Liver (tissue), 3 donors: ENCODE data around the gene HSD17B8.

Source experiments
- GABPA ChIP-seq, 2 donors: IDR thresholded peaks in 1 of 2; conservative IDR thresholded peaks in 1 of 2; 2 replicates each; pipeline ENCODE4 v1.6.1; 2016; ENCODE audit warnings: antibody characterized with exemption in 2 of 2, mild to moderate bottlenecking in 1 of 2, moderate library complexity in 1 of 2
- YY1 ChIP-seq: IDR thresholded peaks from 2 replicates; pipeline ENCODE4 v1.6.1; 2016; ENCODE audit warnings: antibody characterized with exemption, mild to moderate bottlenecking
- TF ChIP-seq, protein P1 (sequence below): fragments of 150-350 bp; IDR thresholded peaks from 2 replicates; pipeline ENCODE4 v1.5.1; 2017; ENCODE audit warnings: improper control_type of control experiment, low read depth, low read length; ENCODE audit not compliant: missing input control
- donor health status: healthy.
- donor health status: healthy.

DNA sequence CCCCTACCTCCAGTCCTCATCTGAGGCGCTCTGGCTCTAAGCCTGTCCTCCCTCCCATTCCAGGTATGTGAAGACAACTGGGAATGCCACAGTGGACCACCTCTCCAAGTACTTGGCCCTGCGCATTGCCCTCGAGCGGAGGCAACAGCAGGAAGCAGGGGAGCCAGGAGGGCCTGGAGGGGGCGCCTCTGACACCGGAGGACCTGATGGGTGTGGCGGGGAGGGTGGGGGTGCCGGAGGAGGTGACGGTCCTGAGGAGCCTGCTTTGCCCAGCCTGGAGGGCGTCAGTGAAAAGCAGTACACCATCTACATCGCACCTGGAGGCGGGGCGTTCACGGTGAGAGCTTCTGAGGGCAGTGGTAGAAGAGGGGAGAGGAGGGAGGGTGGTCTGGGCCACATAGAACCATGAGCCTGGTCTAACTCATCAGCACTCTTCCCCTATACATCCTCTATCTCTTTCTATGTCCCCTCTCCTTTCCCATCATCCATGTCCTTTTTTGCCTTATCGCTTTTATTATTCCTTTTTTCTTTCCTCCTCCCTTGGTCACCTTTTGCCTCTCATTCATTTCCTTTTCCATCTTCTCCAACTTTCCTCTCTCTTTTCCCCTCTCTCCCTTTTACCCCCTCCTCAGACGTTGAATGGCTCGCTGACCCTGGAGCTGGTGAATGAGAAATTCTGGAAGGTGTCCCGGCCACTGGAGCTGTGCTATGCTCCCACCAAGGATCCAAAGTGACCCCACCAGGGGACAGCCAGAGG lies 7.4 kb downstream of the HSD17B8 start:
- TF ChIP-seq, protein P1, sequence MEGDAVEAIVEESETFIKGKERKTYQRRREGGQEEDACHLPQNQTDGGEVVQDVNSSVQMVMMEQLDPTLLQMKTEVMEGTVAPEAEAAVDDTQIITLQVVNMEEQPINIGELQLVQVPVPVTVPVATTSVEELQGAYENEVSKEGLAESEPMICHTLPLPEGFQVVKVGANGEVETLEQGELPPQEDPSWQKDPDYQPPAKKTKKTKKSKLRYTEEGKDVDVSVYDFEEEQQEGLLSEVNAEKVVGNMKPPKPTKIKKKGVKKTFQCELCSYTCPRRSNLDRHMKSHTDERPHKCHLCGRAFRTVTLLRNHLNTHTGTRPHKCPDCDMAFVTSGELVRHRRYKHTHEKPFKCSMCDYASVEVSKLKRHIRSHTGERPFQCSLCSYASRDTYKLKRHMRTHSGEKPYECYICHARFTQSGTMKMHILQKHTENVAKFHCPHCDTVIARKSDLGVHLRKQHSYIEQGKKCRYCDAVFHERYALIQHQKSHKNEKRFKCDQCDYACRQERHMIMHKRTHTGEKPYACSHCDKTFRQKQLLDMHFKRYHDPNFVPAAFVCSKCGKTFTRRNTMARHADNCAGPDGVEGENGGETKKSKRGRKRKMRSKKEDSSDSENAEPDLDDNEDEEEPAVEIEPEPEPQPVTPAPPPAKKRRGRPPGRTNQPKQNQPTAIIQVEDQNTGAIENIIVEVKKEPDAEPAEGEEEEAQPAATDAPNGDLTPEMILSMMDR: no peak
- TF ChIP-seq GABPA (IDR thresholded peaks at IDR 0.05 in 1 of 2, conservative IDR thresholded peaks at IDR 0.05 in 1 of 2) (no peak), YY1 (no peak)
